Endothelial cell of umbilical vein (primary cell): ENCODE measurements around the gene PCSK6. TPM values are rescaled to one million over a fixed set of nuclear protein-coding genes. Genes with fewer than 3 reads are reported as not detected.

Experiments
- BruUV-seq: library from RNA; stranded (reverse); fragments of 400-500 nt; replicated peaks from 2 replicates; lab custom pipeline; 2021; lab: Mats Ljungman, UMichigan
- CTCF ChIA-PET: fragments of 300-600, 350-600 bp; sonication (Branson Sonifier 250); formaldehyde crosslinking; loops from one replicate; lab custom pipeline; 2021; ENCODE audit warnings: antibody characterized with exemption, inconsistent platforms; lab: Charles Lee
- POLR2A ChIA-PET: fragments of 300-600, 350-600 bp; sonication (Branson Sonifier 250); formaldehyde crosslinking; loops from one replicate; lab custom pipeline; 2021; ENCODE audit warnings: antibody characterized with exemption, inconsistent platforms; lab: Charles Lee
- DNase-seq: peaks from one replicate; pipeline ENCODE4 v3.0.0-alpha.2; 2011; ENCODE audit warnings: low read depth, low spot score
- FAIRE-seq: peaks from 2 replicates; lab custom pipeline; 2011; peaks lifted over from hg19 to GRCh38; lab: Jason Lieb, UNC
- H2AFZ ChIP-seq: 2 replicates; pipeline ENCODE4 v1.6.0; 2012; ENCODE audit warnings: low read depth, low read length, control low read depth, inconsistent platforms
- H3K27ac ChIP-seq: 2 replicates; pipeline ENCODE4 v1.5.1; 2011; ENCODE audit warnings: low read depth, mild to moderate bottlenecking, control low read depth, low read length, moderate library complexity; ENCODE audit not compliant: insufficient read depth
- H3K27me3 ChIP-seq, 2 experiments: 2 replicates each; pipeline versions ENCODE4 v1.6.0 to v1.6.1; 2011; ENCODE audit warnings: low read length in 2 of 2, mixed read lengths in 1 of 2; ENCODE audit not compliant: control insufficient read depth in 2 of 2, insufficient read depth in 2 of 2
- H3K36me3 ChIP-seq, 2 experiments: 2 replicates in 1 of 2; 3 replicates in 1 of 2; pipeline ENCODE4 v1.5.1; 2011; ENCODE audit warnings: low read length in 2 of 2, mild to moderate bottlenecking in 1 of 2, moderate library complexity in 1 of 2; ENCODE audit not compliant: control insufficient read depth in 2 of 2, insufficient read depth in 2 of 2; ENCODE audit errors: extremely low read depth in 1 of 2
- H3K4me1 ChIP-seq: 3 replicates; pipeline ENCODE4 v1.5.1; 2011; ENCODE audit warnings: mild to moderate bottlenecking, low read length; ENCODE audit not compliant: control insufficient read depth, insufficient read depth; ENCODE audit errors: extremely low read depth
- H3K4me2 ChIP-seq: 2 replicates; pipeline ENCODE4 v1.6.1; 2011; ENCODE audit warnings: low read length, control low read depth, mixed read lengths; ENCODE audit not compliant: insufficient read depth
- H3K4me3 ChIP-seq, 3 experiments: fragments of 200-600 bp in 1 of 3; sonication (generic), shearing (Covaris generic) in 1 of 3; replicated peaks in 1 of 3; 2 replicates each; pipeline ENCODE4 v1.5.1; 2011 to 2016; ENCODE audit warnings: control low read depth in 3 of 3, low read length in 3 of 3, mild to moderate bottlenecking in 2 of 3, inconsistent platforms in 1 of 3, low read depth in 1 of 3, moderate library complexity in 1 of 3; ENCODE audit not compliant: insufficient read depth in 1 of 3
- H3K79me2 ChIP-seq: 2 replicates; pipeline ENCODE4 v1.6.0; 2012; ENCODE audit warnings: low read length, inconsistent platforms; ENCODE audit not compliant: control insufficient read depth, insufficient read depth
- H3K9ac ChIP-seq: replicated peaks from 2 replicates; pipeline ENCODE3; 2011; ENCODE audit warnings: low read length, control low read depth; ENCODE audit not compliant: insufficient read depth; ENCODE audit errors: extremely low read depth
- H3K9me1 ChIP-seq: replicated peaks from 3 replicates; pipeline ENCODE4 v1.6.0; 2011; ENCODE audit warnings: mild to moderate bottlenecking, low read length; ENCODE audit not compliant: control insufficient read depth, insufficient read depth; ENCODE audit errors: extremely low read depth
- H3K9me3 ChIP-seq: replicated peaks from 2 replicates; pipeline ENCODE4 v1.5.1; 2012; ENCODE audit warnings: low read length, inconsistent platforms; ENCODE audit not compliant: control insufficient read depth, insufficient read depth
- H4K20me1 ChIP-seq: replicated peaks from 2 replicates; pipeline ENCODE3; 2011; ENCODE audit warnings: mild to moderate bottlenecking, low read length; ENCODE audit not compliant: control insufficient read depth, insufficient read depth; ENCODE audit errors: extremely low read depth
- EZH2 ChIP-seq: IDR thresholded peaks from 2 replicates; pipeline ENCODE4 v1.6.1; 2012; ENCODE audit warnings: borderline replicate concordance, low read depth, mild to moderate bottlenecking, moderate library complexity, low read length, inconsistent platforms; ENCODE audit not compliant: severe bottlenecking
- FOS ChIP-seq: IDR thresholded peaks from 2 replicates; pipeline ENCODE4 v1.6.1; 2011; ENCODE audit warnings: mild to moderate bottlenecking, low read length, moderate library complexity, borderline replicate concordance; ENCODE audit not compliant: insufficient read depth
- GATA2 ChIP-seq: IDR thresholded peaks from 2 replicates; pipeline ENCODE4 v1.7.0; 2011; ENCODE audit warnings: low read depth, mild to moderate bottlenecking, moderate library complexity, mixed read lengths, low read length; ENCODE audit not compliant: insufficient read length, insufficient read depth
- JUN ChIP-seq: IDR thresholded peaks from 2 replicates; pipeline ENCODE4 v1.6.1; 2011; ENCODE audit warnings: borderline replicate concordance, low read depth; ENCODE audit not compliant: insufficient read length, insufficient read depth
- MYC ChIP-seq: IDR thresholded peaks from one replicate; pipeline ENCODE4 v1.6.1; 2011; ENCODE audit warnings: mild to moderate bottlenecking, low read depth, low read length
- POLR2A ChIP-seq: IDR thresholded peaks from 2 replicates; pipeline ENCODE4 v1.6.1; 2012; ENCODE audit warnings: low read depth, mild to moderate bottlenecking, control low read depth, low read length
- POLR2AphosphoS5 ChIP-seq: IDR thresholded peaks from 2 replicates; pipeline ENCODE4 v1.6.1; 2012; ENCODE audit warnings: low read depth, mild to moderate bottlenecking, control low read depth, low read length, moderate library complexity; ENCODE audit not compliant: insufficient read depth
- dilution Hi-C: fragments of 300-500 bp; cut with MboI; formaldehyde crosslinking; loops from one replicate; pipeline ENCODE4 v1.15.0; 2019; ENCODE audit warnings: low sequenced_read_pairs; ENCODE audit not compliant: extremely low pct_ligation_motif_present
- intact Hi-C: fragments of 100-400 bp; cut with micrococcal nuclease; formaldehyde crosslinking; loops from one replicate; pipeline ENCODE4 v1.10.0; 2022
- polyA plus RNA-seq, 4 experiments: library from polyadenylated mRNA; depleted of rRNA in 3 of 4; stranded (reverse) in 3 of 4; unstranded in 1 of 4; fragments of >200 nt; gene quantifications; 2 replicates each; pipeline versions ENCODE4 v1.2.1 to v1.2.3, GENCODE V29; 2011 to 2012; ENCODE audit warnings: missing spikeins in 1 of 4
- total RNA-seq: library from RNA; stranded (reverse); gene quantifications from 2 replicates; pipeline ENCODE4 v1.2.3, GENCODE V29; 2021
- TF ChIP-seq, protein P1 (sequence below): IDR thresholded peaks from 2 replicates; pipeline ENCODE4 v1.6.1; 2011; ENCODE audit not compliant: insufficient read depth, insufficient read length
- TF ChIP-seq, protein P2 (sequence below), 2 donors: IDR thresholded peaks; 1 replicate in 1 of 2; 2 replicates in 1 of 2; pipeline ENCODE4 v1.5.1; 2011; ENCODE audit warnings: low read length in 2 of 2, mild to moderate bottlenecking in 2 of 2, moderate library complexity in 2 of 2, control low read depth in 1 of 2, inconsistent platforms in 1 of 2, low read depth in 1 of 2; ENCODE audit not compliant: insufficient read depth in 1 of 2; ENCODE audit errors: extremely low read depth in 1 of 2

The PCSK6 gene
- total and polyA plus RNA-seq, 2 donors (not counting 3 experiments of a cell fraction or from before 2014, with no cell fraction given) = 0.18 to 0.69 TPM

DNA sequence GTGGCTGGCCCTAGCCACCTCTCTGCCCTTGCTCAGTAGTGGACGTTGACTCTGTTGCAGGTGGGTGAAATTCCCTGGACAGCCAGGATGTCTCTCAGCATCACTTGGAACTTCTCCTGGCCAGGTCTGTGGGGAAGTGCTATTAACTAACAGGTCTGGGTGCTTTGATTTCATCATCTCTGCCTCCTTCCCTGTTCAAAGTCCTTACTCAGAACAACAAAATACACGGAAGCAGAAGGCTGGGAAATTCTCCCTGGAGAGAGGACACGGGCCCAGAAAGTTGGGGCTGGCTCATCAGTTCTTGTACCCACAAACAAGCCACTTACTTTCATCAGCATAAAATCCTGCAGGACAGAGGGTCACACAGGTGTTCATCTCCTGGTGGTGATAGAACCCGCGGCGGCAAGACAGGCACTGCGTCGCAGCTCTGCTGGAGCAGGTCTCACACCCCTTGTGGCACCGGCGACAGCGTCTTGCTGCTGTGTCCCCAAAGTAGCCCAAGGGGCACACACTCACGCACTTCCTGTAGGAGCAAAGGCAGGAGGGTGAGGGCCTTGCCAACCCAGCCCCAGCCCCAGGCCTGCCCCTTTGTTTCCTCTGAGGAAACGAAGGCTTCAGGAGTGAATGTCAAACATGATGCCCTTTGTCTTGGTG, 164.9 kb downstream of the PCSK6 start:
- CTCF ChIA-PET = no interaction called here
- BruUV-seq = no TSS peak

More for the DNA sequence above, 164.9 kb downstream of the PCSK6 start:
- FAIRE-seq (no peak), DNase-seq (no peak)
- no peaks in the 10 kb centered on the region for H3K36me3 ChIP-seq
- no peaks in the 10 kb centered on the region for H3K79me2 ChIP-seq
- H3K9me3 ChIP-seq = no peaks in the 10 kb centered on the region
- no peaks in the 10 kb centered on the region for H4K20me1 ChIP-seq
- no peak overlapping the region for H3K27ac ChIP-seq
- no peaks in the 10 kb centered on the region for H3K9me1 ChIP-seq
- POLR2A ChIA-PET = no interaction called here
- no peaks in the 10 kb centered on the region for H3K4me1 ChIP-seq
- no peak for TF ChIP-seq POLR2A
- TF ChIP-seq, protein P1, sequence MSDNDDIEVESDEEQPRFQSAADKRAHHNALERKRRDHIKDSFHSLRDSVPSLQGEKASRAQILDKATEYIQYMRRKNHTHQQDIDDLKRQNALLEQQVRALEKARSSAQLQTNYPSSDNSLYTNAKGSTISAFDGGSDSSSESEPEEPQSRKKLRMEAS = no peak
- TF ChIP-seq, protein P2, sequence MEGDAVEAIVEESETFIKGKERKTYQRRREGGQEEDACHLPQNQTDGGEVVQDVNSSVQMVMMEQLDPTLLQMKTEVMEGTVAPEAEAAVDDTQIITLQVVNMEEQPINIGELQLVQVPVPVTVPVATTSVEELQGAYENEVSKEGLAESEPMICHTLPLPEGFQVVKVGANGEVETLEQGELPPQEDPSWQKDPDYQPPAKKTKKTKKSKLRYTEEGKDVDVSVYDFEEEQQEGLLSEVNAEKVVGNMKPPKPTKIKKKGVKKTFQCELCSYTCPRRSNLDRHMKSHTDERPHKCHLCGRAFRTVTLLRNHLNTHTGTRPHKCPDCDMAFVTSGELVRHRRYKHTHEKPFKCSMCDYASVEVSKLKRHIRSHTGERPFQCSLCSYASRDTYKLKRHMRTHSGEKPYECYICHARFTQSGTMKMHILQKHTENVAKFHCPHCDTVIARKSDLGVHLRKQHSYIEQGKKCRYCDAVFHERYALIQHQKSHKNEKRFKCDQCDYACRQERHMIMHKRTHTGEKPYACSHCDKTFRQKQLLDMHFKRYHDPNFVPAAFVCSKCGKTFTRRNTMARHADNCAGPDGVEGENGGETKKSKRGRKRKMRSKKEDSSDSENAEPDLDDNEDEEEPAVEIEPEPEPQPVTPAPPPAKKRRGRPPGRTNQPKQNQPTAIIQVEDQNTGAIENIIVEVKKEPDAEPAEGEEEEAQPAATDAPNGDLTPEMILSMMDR (IDR thresholded peaks at IDR 0.05; ENCODE audit: extremely low read depth in 1 of 2, insufficient read depth in 1 of 2, low read depth in 1 of 2, low read length in 2 of 2) = no peak
- TF ChIP-seq MYC = no peak
- TF ChIP-seq GATA2 = no peak
- TF ChIP-seq POLR2AphosphoS5 = no peak
- no peak for TF ChIP-seq EZH2
- TF ChIP-seq JUN = no peak
- no peak for TF ChIP-seq FOS
- no peak overlapping the region for H2AFZ ChIP-seq
- H3K9ac ChIP-seq = no peak overlapping the region
- H3K4me3 ChIP-seq = no peak overlapping the region
- H3K4me2 ChIP-seq = no peak overlapping the region
- dilution Hi-C loops = no loop called here
- intact Hi-C loops = no loop called here
- H3K27me3 ChIP-seq = no peaks in the 10 kb centered on the region
